Measurements from ENCODE around the gene SATL1.

SATL1 gene

DNA sequence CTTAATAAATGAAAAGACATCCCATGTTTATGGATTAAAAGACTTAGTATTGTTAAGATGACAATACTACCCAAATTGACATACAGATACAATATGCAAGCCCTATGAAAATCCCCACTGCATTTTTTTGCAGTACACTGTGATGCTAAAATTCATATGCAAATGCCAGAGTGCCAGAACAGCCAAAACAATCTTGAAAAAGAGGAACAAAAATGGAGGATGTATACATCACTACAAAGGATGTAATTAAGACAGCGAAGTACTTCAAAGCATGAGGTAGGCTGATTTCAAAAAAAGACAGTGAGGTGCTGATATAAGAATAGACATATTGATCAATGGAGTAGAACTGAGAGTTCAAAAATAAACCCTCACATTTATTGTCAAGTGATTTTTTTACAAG is 47.3 kb downstream of the SATL1 start:
- no peaks in the 10 kb centered on the region for H3K4me1 ChIP-seq (ENCODE audit: low read length)
- H3K4me3 ChIP-seq (ENCODE audit: low read length): no peak overlapping the region
- H3K27ac ChIP-seq (ENCODE audit: low read length): no peak overlapping the region
- TF ChIP-seq EZH2 (optimal IDR thresholded peaks at IDR 0.05; ENCODE audit: low read depth, low read length) (no peak), EZH2phosphoT487 (IDR thresholded peaks at IDR 0.05; ENCODE audit: low read length) (no peak)
- TF ChIP-seq, protein P1, sequence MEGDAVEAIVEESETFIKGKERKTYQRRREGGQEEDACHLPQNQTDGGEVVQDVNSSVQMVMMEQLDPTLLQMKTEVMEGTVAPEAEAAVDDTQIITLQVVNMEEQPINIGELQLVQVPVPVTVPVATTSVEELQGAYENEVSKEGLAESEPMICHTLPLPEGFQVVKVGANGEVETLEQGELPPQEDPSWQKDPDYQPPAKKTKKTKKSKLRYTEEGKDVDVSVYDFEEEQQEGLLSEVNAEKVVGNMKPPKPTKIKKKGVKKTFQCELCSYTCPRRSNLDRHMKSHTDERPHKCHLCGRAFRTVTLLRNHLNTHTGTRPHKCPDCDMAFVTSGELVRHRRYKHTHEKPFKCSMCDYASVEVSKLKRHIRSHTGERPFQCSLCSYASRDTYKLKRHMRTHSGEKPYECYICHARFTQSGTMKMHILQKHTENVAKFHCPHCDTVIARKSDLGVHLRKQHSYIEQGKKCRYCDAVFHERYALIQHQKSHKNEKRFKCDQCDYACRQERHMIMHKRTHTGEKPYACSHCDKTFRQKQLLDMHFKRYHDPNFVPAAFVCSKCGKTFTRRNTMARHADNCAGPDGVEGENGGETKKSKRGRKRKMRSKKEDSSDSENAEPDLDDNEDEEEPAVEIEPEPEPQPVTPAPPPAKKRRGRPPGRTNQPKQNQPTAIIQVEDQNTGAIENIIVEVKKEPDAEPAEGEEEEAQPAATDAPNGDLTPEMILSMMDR (IDR thresholded peaks at IDR 0.05; ENCODE audit: low read length): no peak
- H3K36me3 ChIP-seq (replicated peaks; ENCODE audit: insufficient read depth, low read length): no peaks in the 10 kb centered on the region
- H3K27me3 ChIP-seq (replicated peaks; ENCODE audit: insufficient read depth, low read length): no peaks in the 10 kb centered on the region
- H3K79me2 ChIP-seq (ENCODE audit: low read length): no peaks in the 10 kb centered on the region
- H3K4me2 ChIP-seq (ENCODE audit: low read depth, low read length): no peak overlapping the region
- no peak for DNase-seq
- H2AFZ ChIP-seq (ENCODE audit: low read length): no peak overlapping the region
- no peaks in the 10 kb centered on the region for H3K9me2 ChIP-seq (replicated peaks; ENCODE audit: insufficient read depth, low read length)
- no peaks in the 10 kb centered on the region for H4K20me1 ChIP-seq (ENCODE audit: insufficient read depth, low read length)
- H3F3A ChIP-seq (ENCODE audit: insufficient read depth, low read length): no peaks in the 10 kb centered on the region
- H3K9ac ChIP-seq (ENCODE audit: low read length): no peak overlapping the region
- H3K9me3 ChIP-seq (replicated peaks; ENCODE audit: insufficient read depth, low read length): no peaks in the 10 kb centered on the region

DNA sequence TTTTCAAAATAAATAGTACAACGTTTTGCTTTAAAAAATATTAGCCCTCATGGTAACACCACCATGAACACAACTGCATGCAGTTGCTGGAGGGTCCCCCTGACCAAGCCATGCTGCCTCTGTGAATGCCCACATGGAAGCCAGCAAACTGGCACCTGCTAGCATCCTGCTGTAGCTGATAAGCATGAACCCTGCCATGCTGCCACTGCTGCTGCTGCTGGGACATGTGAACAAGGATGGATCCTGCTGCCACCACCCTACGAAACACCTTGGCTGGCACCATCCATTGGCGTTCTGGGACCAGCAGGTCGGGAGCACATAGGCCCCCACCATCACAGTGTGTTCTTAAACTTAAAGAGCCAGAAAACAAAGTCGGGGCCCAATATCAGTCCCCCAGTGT is 83.9 kb downstream of the SATL1 start:
- H3K9me3 ChIP-seq (replicated peaks; ENCODE audit: insufficient read depth, low read length): no peaks in the 10 kb centered on the region
- no peaks in the 10 kb centered on the region for H3K36me3 ChIP-seq (replicated peaks; ENCODE audit: insufficient read depth, low read length)
- no peak for DNase-seq
- H3K9me2 ChIP-seq (replicated peaks; ENCODE audit: insufficient read depth, low read length): no peaks in the 10 kb centered on the region
- no peak overlapping the region for H3K4me3 ChIP-seq (ENCODE audit: low read length)
- no peak overlapping the region for H3K4me2 ChIP-seq (ENCODE audit: low read depth, low read length)
- H2AFZ ChIP-seq (ENCODE audit: low read length): no peak overlapping the region
- H4K20me1 ChIP-seq (ENCODE audit: insufficient read depth, low read length): no peaks in the 10 kb centered on the region
- no peaks in the 10 kb centered on the region for H3K4me1 ChIP-seq (ENCODE audit: low read length)
- H3K27ac ChIP-seq (ENCODE audit: low read length): no peak overlapping the region
- TF ChIP-seq, protein P1 (IDR thresholded peaks at IDR 0.05; ENCODE audit: low read length): no peak
- no peak for TF ChIP-seq EZH2phosphoT487 (IDR thresholded peaks at IDR 0.05; ENCODE audit: low read length)
- H3F3A ChIP-seq (ENCODE audit: insufficient read depth, low read length): no peaks in the 10 kb centered on the region
- H3K27me3 ChIP-seq (replicated peaks; ENCODE audit: insufficient read depth, low read length): no peaks in the 10 kb centered on the region
- H3K79me2 ChIP-seq (ENCODE audit: low read length): no peaks in the 10 kb centered on the region
- no peak overlapping the region for H3K9ac ChIP-seq (ENCODE audit: low read length)

DNA sequence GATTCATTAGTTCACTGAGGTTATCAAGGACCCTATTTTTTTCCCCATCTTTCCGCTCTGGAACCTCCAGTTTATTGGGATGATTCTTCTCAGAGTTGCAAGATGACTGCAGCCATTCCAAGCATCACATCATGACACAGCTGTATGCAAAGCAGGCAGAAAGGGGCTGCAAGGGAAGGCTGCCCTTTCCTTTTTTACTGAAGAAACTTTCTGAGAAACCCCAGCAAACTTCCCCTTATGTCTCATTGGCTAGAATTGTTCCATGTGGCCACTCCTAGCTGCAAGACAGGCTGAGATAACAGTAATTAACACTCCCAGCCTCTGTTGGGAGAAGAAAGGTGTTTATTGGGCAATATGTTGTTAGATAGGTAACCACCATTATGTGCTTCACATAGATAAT is 102.6 kb downstream of the SATL1 start:
- Histone ChIP-seq H3K4me1 (ENCODE audit: low read length) (no peaks in the 10 kb centered on the region), H3K27ac (ENCODE audit: low read length) (no peak overlapping the region), H3K9me2 (replicated peaks; ENCODE audit: insufficient read depth, low read length) (no peaks in the 10 kb centered on the region), H3K27me3 (replicated peaks; ENCODE audit: insufficient read depth, low read length) (no peaks in the 10 kb centered on the region), H3K79me2 (ENCODE audit: low read length) (no peaks in the 10 kb centered on the region), H4K20me1 (ENCODE audit: insufficient read depth, low read length) (no peaks in the 10 kb centered on the region), H3K4me2 (ENCODE audit: low read depth, low read length) (no peak overlapping the region), H3K9me3 (replicated peaks; ENCODE audit: insufficient read depth, low read length) (no peaks in the 10 kb centered on the region; the same call in 1 of the 2 replicates), H2AFZ (ENCODE audit: low read length) (no peak overlapping the region), H3K4me3 (ENCODE audit: low read length) (no peak overlapping the region), H3F3A (ENCODE audit: insufficient read depth, low read length) (no peaks in the 10 kb centered on the region), H3K36me3 (replicated peaks; ENCODE audit: insufficient read depth, low read length) (no peaks in the 10 kb centered on the region), H3K9ac (ENCODE audit: low read length) (no peak overlapping the region)
- TF ChIP-seq EZH2 (optimal IDR thresholded peaks at IDR 0.05; ENCODE audit: low read depth, low read length): no peak
- TF ChIP-seq, protein P1 (IDR thresholded peaks at IDR 0.05; ENCODE audit: low read length): no peak
- TF ChIP-seq EZH2phosphoT487 (IDR thresholded peaks at IDR 0.05; ENCODE audit: low read length): no peak
- no peak for DNase-seq
